Measurements from ENCODE around the gene ACTL6A. TPM values are rescaled to one million over a fixed set of nuclear protein-coding genes. Genes with fewer than 3 reads are reported as not detected.

ACTL6A gene
- total RNA-seq, 1 donor from 2014 or later = 155 TPM

GRCh38 chr3:179604321-179605078 lies 41.8 kb downstream of the ACTL6A start, which contains the start of the genes MRPL47 and NDUFB5:
Gene MRPL47, minus strand, starts transcription at chr3:179604638. Its CDS starts 14 bp downstream, at chr3:179604624.
Gene NDUFB5, plus strand, starts transcription at chr3:179604794. Its CDS starts 22 bp downstream, at chr3:179604816.
- Histone ChIP-seq H4K20me1 (ENCODE audit: low read depth) (peaks cover 9% of the 10 kb centered on the region), H3F3A (ENCODE audit: low read depth) (no peaks in the 10 kb centered on the region), H2AFZ (replicated peaks) (peak within 1 kb of the TSS; percentile 95), H3K4me1 (peaks cover 8% of the 10 kb centered on the region), H3K27ac (peak within 1 kb of the TSS; percentile 85), H3K4me3 (peak within 1 kb of the TSS; percentile 72), H3K9ac (peak within 1 kb of the TSS; percentile 98), H3K9me3 (ENCODE audit: low read depth) (no peaks in the 10 kb centered on the region), H3K4me2 (peak within 1 kb of the TSS; percentile 91), H3K27me3 (no peaks in the 10 kb centered on the region), H3K36me3 (peaks cover 14% of the 10 kb centered on the region), H3K79me2 (ENCODE audit: low read depth) (peaks cover 55% of the 10 kb centered on the region)
- no peaks in the 10 kb centered on the region for H3K9me3 Mint-ChIP-seq
- DNase-seq (ENCODE audit: low spot score) = peak; percentile 97
- H3K4me3 Mint-ChIP-seq = peak within 1 kb of the TSS; percentile 100
- H3K4me1 Mint-ChIP-seq = peaks cover 11% of the 10 kb centered on the region
- TF ChIP-seq EZH2 (IDR thresholded peaks at IDR 0.05) (peak; percentile 66), CTCF (IDR thresholded peaks at IDR 0.05) (no peak)
- H3K36me3 Mint-ChIP-seq = peaks cover 8% of the 10 kb centered on the region
- H3K27me3 Mint-ChIP-seq (ENCODE audit: insufficient read depth, low read depth) = no peaks in the 10 kb centered on the region
- peak within 1 kb of the TSS; percentile 97 for H3K27ac Mint-ChIP-seq

- Histone ChIP-seq H4K20me1 (ENCODE audit: low read depth) (peaks cover 9% of the 10 kb centered on the region), H3K79me2 (ENCODE audit: low read depth) (peaks cover 48% of the 10 kb centered on the region), H3K4me3 (no peak overlapping the region), H3F3A (ENCODE audit: low read depth) (no peaks in the 10 kb centered on the region), H3K4me2 (no peak overlapping the region), H3K9me3 (ENCODE audit: low read depth) (no peaks in the 10 kb centered on the region), H3K27me3 (no peaks in the 10 kb centered on the region), H3K4me1 (peaks cover 8% of the 10 kb centered on the region), H3K9ac (no peak overlapping the region), H3K27ac (no peak overlapping the region), H2AFZ (replicated peaks) (no peak overlapping the region), H3K36me3 (peaks cover 4% of the 10 kb centered on the region)
- H3K27me3 Mint-ChIP-seq (ENCODE audit: insufficient read depth, low read depth) = no peaks in the 10 kb centered on the region
- peaks cover 10% of the 10 kb centered on the region for H3K36me3 Mint-ChIP-seq
- no peaks in the 10 kb centered on the region for H3K9me3 Mint-ChIP-seq
- H3K27ac Mint-ChIP-seq = no peak overlapping the region
- H3K4me3 Mint-ChIP-seq = peak overlapping the region; percentile 49
- no peak for DNase-seq (ENCODE audit: low spot score)
- peaks cover 11% of the 10 kb centered on the region for H3K4me1 Mint-ChIP-seq
- no peak for TF ChIP-seq EZH2 (IDR thresholded peaks at IDR 0.05)
- TF ChIP-seq CTCF (IDR thresholded peaks at IDR 0.05) = no peak
- TF ChIP-seq EZH2phosphoT487 (IDR thresholded peaks at IDR 0.05) = no peak
Observed at GRCh38 chr3:179606534-179607085, 43.9 kb downstream of the ACTL6A start.

GRCh38 chr3:179608931-179609720 lies 46.4 kb downstream of the ACTL6A start:
- no peak overlapping the region for H3K9ac ChIP-seq
- DNase-seq (ENCODE audit: low spot score) = no peak
- H3K4me3 ChIP-seq = no peak overlapping the region
- no peaks in the 10 kb centered on the region for H3K4me1 ChIP-seq
- H3K4me3 Mint-ChIP-seq = no peak overlapping the region
- no peaks in the 10 kb centered on the region for H3K27me3 Mint-ChIP-seq (ENCODE audit: insufficient read depth, low read depth)
- H3K9me3 ChIP-seq (ENCODE audit: low read depth) = no peaks in the 10 kb centered on the region
- H3K36me3 ChIP-seq = no peaks in the 10 kb centered on the region
- H3F3A ChIP-seq (ENCODE audit: low read depth) = no peaks in the 10 kb centered on the region
- peaks cover 7% of the 10 kb centered on the region for H3K4me1 Mint-ChIP-seq
- H3K79me2 ChIP-seq (ENCODE audit: low read depth) = peaks cover 23% of the 10 kb centered on the region
- TF ChIP-seq EZH2 (IDR thresholded peaks at IDR 0.05) = no peak
- TF ChIP-seq EZH2phosphoT487 (IDR thresholded peaks at IDR 0.05) = no peak
- TF ChIP-seq CTCF (IDR thresholded peaks at IDR 0.05) = no peak
- no peak overlapping the region for H3K27ac Mint-ChIP-seq
- no peak overlapping the region for H3K4me2 ChIP-seq
- H3K36me3 Mint-ChIP-seq = peaks cover 10% of the 10 kb centered on the region
- H3K27ac ChIP-seq = no peak overlapping the region
- H4K20me1 ChIP-seq (ENCODE audit: low read depth) = no peaks in the 10 kb centered on the region
- no peaks in the 10 kb centered on the region for H3K27me3 ChIP-seq
- no peak overlapping the region for H2AFZ ChIP-seq (replicated peaks)
- H3K9me3 Mint-ChIP-seq = no peaks in the 10 kb centered on the region
